ENCODE data around the gene ORAI3.
A peak's percentile ranks its signal among the peaks of the same experiment; 100 is the strongest.

ORAI3 gene

DNA sequence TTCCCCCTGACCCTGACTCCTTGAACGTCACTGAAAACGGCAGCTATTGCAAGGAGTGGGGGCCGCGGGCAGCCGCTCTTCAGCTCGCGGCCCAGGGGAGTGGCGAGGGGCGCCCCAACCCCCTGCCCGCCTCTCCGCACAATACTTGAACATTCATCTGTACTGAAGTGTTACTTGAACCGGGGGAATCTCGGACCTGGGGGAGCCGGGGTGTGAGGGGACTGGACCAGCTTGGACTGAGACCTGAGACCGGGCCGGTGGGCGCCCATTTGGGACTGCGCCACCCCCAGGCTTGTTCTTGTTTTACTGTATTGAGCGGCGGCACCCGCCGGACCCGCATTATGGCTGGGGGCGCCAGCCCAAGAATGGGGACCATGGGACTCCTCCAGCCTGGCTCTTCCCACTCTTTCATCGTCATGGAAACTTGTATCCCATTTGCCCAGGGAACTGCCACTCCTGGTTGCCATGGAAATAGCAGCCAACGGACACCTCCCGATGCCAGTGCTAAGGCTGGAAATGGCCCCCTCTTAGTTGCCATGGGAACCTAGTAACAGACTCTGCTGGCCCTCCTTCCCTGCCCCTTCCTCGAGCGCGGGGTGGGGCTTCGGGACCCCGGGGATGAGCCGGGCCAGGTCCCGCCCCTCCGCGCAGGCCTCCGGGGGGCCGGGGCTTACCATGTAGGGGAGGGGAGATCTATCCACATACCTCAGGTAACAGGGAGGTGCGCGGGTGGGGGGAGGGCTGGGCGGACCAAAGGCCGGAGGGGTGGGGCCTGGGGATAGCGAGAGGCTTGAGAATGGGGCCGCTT lies 805 bp upstream of the ORAI3 start:
- Mint-ChIP-seq H3K27ac (peak overlapping the region; percentile 91 to 98 (median 97)), H3K9me3 (no peaks in the 10 kb centered on the region), H3K36me3 (ENCODE audit: low read depth) (peaks cover 31% of the 10 kb centered on the region), H3K4me3 (peak overlapping the region; percentile 89 to 93 (median 91)), H3K27me3 (ENCODE audit: low read depth) (no peaks in the 10 kb centered on the region), H3K4me1 (peaks cover 19% of the 10 kb centered on the region)
- TF ChIP-seq, protein P1, sequence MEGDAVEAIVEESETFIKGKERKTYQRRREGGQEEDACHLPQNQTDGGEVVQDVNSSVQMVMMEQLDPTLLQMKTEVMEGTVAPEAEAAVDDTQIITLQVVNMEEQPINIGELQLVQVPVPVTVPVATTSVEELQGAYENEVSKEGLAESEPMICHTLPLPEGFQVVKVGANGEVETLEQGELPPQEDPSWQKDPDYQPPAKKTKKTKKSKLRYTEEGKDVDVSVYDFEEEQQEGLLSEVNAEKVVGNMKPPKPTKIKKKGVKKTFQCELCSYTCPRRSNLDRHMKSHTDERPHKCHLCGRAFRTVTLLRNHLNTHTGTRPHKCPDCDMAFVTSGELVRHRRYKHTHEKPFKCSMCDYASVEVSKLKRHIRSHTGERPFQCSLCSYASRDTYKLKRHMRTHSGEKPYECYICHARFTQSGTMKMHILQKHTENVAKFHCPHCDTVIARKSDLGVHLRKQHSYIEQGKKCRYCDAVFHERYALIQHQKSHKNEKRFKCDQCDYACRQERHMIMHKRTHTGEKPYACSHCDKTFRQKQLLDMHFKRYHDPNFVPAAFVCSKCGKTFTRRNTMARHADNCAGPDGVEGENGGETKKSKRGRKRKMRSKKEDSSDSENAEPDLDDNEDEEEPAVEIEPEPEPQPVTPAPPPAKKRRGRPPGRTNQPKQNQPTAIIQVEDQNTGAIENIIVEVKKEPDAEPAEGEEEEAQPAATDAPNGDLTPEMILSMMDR (IDR thresholded peaks at IDR 0.05; ENCODE audit: unreplicated experiment in 3 of 3) = no peak

GRCh38 chr16:30949650-30950515 lies 1.0 kb downstream of the ORAI3 start:
- Mint-ChIP-seq H3K4me1 (peaks cover 24% of the 10 kb centered on the region), H3K9me3 (no peaks in the 10 kb centered on the region), H3K27me3 (ENCODE audit: low read depth) (no peaks in the 10 kb centered on the region), H3K36me3 (ENCODE audit: low read depth) (peaks cover 17% of the 10 kb centered on the region), H3K27ac (peak overlapping the region; percentile 67 to 96 (median 90)), H3K4me3 (peak overlapping the region; percentile 91 to 93 (median 92))
- TF ChIP-seq, protein P1 (IDR thresholded peaks at IDR 0.05; ENCODE audit: unreplicated experiment in 3 of 3) = no peak

DNA sequence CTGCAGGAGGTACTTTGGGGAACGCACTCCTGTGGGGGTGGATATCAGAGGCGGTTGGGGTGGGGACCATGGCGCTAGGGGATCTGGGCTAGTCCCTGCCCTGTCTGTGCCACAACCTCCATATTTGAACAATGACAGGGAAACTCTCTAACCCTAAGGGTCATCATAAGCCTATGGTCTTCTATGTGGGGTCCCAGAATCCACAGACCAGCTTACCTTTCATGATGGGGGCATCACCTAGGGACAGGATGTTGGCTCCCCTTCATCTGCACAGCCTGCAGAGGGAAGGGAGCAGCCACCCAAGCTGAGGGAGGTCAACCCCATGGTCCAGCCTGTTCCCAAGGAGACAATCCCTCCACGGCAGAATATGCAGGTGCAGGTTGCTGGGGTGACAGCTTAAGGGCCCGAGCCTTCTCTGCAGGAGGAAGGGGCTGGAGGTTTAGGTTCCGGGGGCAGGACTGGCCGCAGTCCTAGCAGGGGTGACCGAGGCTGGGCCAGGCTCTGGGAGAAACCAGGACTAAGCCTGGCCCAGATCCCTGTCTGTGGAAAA lies 1.7 kb downstream of the ORAI3 start:
- Mint-ChIP-seq H3K36me3 (ENCODE audit: low read depth) (peaks cover 12% of the 10 kb centered on the region), H3K27me3 (ENCODE audit: low read depth) (no peaks in the 10 kb centered on the region), H3K9me3 (no peaks in the 10 kb centered on the region), H3K4me1 (peaks cover 24% of the 10 kb centered on the region), H3K27ac (peak overlapping the region; percentile 67 to 96 (median 90)), H3K4me3 (peak overlapping the region; percentile 91 to 93 (median 92))
- TF ChIP-seq, protein P1 (IDR thresholded peaks at IDR 0.05; ENCODE audit: unreplicated experiment in 3 of 3) = no peak

GRCh38 chr16:30951193-30951592 lies 2.3 kb downstream of the ORAI3 start:
- Mint-ChIP-seq H3K9me3 (no peaks in the 10 kb centered on the region), H3K4me3 (peak overlapping the region; percentile 61 to 82 (median 75)), H3K4me1 (peaks cover 20% of the 10 kb centered on the region), H3K27ac (no peak overlapping the region), H3K36me3 (ENCODE audit: low read depth) (peaks cover 7% of the 10 kb centered on the region), H3K27me3 (ENCODE audit: low read depth) (no peaks in the 10 kb centered on the region)
- TF ChIP-seq, protein P1 (IDR thresholded peaks at IDR 0.05; ENCODE audit: unreplicated experiment in 3 of 3) = no peak

DNA sequence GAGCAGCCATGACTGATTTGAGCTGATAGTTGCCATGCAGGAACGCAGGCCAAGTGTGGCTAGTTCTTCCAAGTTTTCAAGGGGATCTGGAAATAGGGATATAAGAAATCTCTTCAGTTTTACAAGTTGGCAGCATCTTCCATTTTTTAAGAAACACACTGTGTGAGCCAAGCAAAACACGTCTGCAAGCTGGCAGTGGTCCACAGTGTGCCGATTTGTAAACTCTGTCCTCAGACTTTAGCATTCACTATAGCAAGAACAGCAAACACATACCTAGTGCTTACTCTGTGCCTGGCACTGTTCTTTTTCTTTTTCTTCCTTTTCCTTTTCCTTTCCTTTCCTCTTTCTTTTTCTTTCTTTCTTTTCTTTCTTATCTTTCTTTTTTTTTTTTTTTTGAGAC lies 2.9 kb downstream of the ORAI3 start:
- no peaks in the 10 kb centered on the region for H3K27me3 Mint-ChIP-seq (ENCODE audit: low read depth)
- H3K4me1 Mint-ChIP-seq = peaks cover 20% of the 10 kb centered on the region
- H3K27ac Mint-ChIP-seq = peak overlapping the region in 2 of 3 experiments; percentile 38 to 49
- H3K9me3 Mint-ChIP-seq = no peaks in the 10 kb centered on the region
- TF ChIP-seq, protein P1 (IDR thresholded peaks at IDR 0.05; ENCODE audit: unreplicated experiment in 3 of 3) = no peak
- H3K4me3 Mint-ChIP-seq = peak overlapping the region; percentile 41 to 82 (median 69)
- H3K36me3 Mint-ChIP-seq (ENCODE audit: low read depth) = peaks cover 4% of the 10 kb centered on the region

All from nephron (organoid).